ENCODE data around the gene ACAT2.

GRCh38 chr6:159788753-159789376, 27.0 kb downstream of the ACAT2 start:
- TF ChIP-seq, protein P1, sequence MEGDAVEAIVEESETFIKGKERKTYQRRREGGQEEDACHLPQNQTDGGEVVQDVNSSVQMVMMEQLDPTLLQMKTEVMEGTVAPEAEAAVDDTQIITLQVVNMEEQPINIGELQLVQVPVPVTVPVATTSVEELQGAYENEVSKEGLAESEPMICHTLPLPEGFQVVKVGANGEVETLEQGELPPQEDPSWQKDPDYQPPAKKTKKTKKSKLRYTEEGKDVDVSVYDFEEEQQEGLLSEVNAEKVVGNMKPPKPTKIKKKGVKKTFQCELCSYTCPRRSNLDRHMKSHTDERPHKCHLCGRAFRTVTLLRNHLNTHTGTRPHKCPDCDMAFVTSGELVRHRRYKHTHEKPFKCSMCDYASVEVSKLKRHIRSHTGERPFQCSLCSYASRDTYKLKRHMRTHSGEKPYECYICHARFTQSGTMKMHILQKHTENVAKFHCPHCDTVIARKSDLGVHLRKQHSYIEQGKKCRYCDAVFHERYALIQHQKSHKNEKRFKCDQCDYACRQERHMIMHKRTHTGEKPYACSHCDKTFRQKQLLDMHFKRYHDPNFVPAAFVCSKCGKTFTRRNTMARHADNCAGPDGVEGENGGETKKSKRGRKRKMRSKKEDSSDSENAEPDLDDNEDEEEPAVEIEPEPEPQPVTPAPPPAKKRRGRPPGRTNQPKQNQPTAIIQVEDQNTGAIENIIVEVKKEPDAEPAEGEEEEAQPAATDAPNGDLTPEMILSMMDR (IDR thresholded peaks at IDR 0.05): no peak
- no peak for TF ChIP-seq POLR2A (IDR thresholded peaks at IDR 0.05)

All from heart left ventricle (tissue), 13 donors.